B cell (primary cell): Measurements from ENCODE around the gene RGS11. TPM values are rescaled to one million over a fixed set of nuclear protein-coding genes. Genes with fewer than 3 reads are reported as not detected.
A peak's percentile ranks its signal among the peaks of the same experiment; 100 is the strongest.

Source experiments
- ATAC-seq: fragments of 200-7000 bp; cut with Tn5 transposase; one replicate; pipeline ENCODE4 v1.10.0; 2021; ENCODE audit warnings: low read depth, mild to moderate bottlenecking, moderate number of reproducible peaks, moderate library complexity
- CTCF ChIA-PET: fragments of 350-600 bp; sonication (Branson Sonifier 250); formaldehyde crosslinking; loops from one replicate; lab custom pipeline; 2021; ENCODE audit warnings: antibody characterized with exemption, inconsistent platforms; lab: Charles Lee
- POLR2A ChIA-PET: fragments of 350-600 bp; sonication (Branson Sonifier 250); formaldehyde crosslinking; loops from one replicate; lab custom pipeline; 2021; ENCODE audit warnings: antibody characterized with exemption; lab: Charles Lee
- DNase-seq: peaks from one replicate; pipeline ENCODE4 v3.0.0; 2013
- H2AFZ ChIP-seq: 2 replicates; pipeline ENCODE4 v1.6.1; 2012; ENCODE audit warnings: mild to moderate bottlenecking, low read depth, low read length; ENCODE audit not compliant: insufficient read depth, poor library complexity, severe bottlenecking
- H3K27ac ChIP-seq, 2 donors: 1 replicate in 1 of 2; 2 replicates in 1 of 2; pipeline ENCODE4 v1.5.1; 2012 to 2013; ENCODE audit warnings: low read length in 2 of 2, mild to moderate bottlenecking in 2 of 2, moderate library complexity in 1 of 2
- H3K27me3 ChIP-seq, 4 experiments: fragments of 200-600 bp in 1 of 4; sonication (generic) in 1 of 4; replicated peaks in 1 of 4; 1 replicate in 2 of 4; 2 replicates in 2 of 4; pipeline versions ENCODE4 v1.6.1 to v1.7.0; 2013 to 2016; ENCODE audit warnings: low read length in 3 of 4, mild to moderate bottlenecking in 2 of 4, mixed read lengths in 1 of 4, moderate library complexity in 1 of 4; ENCODE audit not compliant: insufficient read depth in 4 of 4, control insufficient read depth in 3 of 4; ENCODE audit errors: control extremely low read depth in 1 of 4
- H3K36me3 ChIP-seq, 2 experiments: replicated peaks in 1 of 2; 1 replicate in 1 of 2; 2 replicates in 1 of 2; pipeline versions ENCODE4 v1.6.1 to v1.7.1; 2013; ENCODE audit warnings: low read length in 1 of 2; ENCODE audit not compliant: insufficient read depth in 2 of 2, control insufficient read depth in 1 of 2; ENCODE audit errors: control extremely low read depth in 1 of 2, extremely low read depth in 1 of 2
- H3K4me1 ChIP-seq, 2 donors: fragments of 200-600 bp in 1 of 2; sonication (generic) in 1 of 2; 1 replicate in 1 of 2; 2 replicates in 1 of 2; pipeline versions ENCODE4 v1.5.1 to v1.6.1; 2013 to 2017; ENCODE audit warnings: low read length in 2 of 2; ENCODE audit not compliant: control insufficient read depth in 2 of 2, insufficient read depth in 2 of 2
- H3K4me2 ChIP-seq: replicated peaks from 2 replicates; pipeline ENCODE3; 2012; ENCODE audit warnings: mild to moderate bottlenecking, low read depth, low read length; ENCODE audit not compliant: poor library complexity, severe bottlenecking
- H3K4me3 ChIP-seq, 5 experiments: fragments of 200-600 bp in 1 of 5; sonication (generic) in 1 of 5; 1 replicate in 3 of 5; 2 replicates in 2 of 5; pipeline versions ENCODE4 v1.5.1 to v1.7.0; 2011 to 2016; ENCODE audit warnings: low read length in 4 of 5, mild to moderate bottlenecking in 4 of 5, low read depth in 2 of 5, control low read depth in 1 of 5, moderate library complexity in 1 of 5; ENCODE audit not compliant: insufficient read depth in 1 of 5; ENCODE audit errors: control extremely low read depth in 1 of 5, extremely low read depth in 1 of 5
- H3K79me2 ChIP-seq: fragments of 200-600 bp; sonication (generic); one replicate; pipeline ENCODE4 v1.6.0; 2016; ENCODE audit warnings: low read length; ENCODE audit not compliant: control insufficient read depth, insufficient read depth
- H3K9ac ChIP-seq: fragments of 200-600 bp; sonication (generic); 2 replicates; pipeline ENCODE4 v1.6.1; 2017; ENCODE audit warnings: mild to moderate bottlenecking, low read length, moderate library complexity
- H3K9me3 ChIP-seq, 3 donors: one replicate each; pipeline versions ENCODE4 v1.6.1 to v1.7.1; 2013; ENCODE audit warnings: low read length in 2 of 3; ENCODE audit not compliant: control insufficient read depth in 2 of 3, insufficient read depth in 1 of 3; ENCODE audit errors: control extremely low read depth in 1 of 3
- H4K20me1 ChIP-seq: 2 replicates; pipeline ENCODE4 v1.6.0; 2012; ENCODE audit warnings: mild to moderate bottlenecking, low read length; ENCODE audit not compliant: insufficient read depth, control insufficient read depth, poor library complexity, severe bottlenecking
- H3K27ac Mint-ChIP-seq: one replicate; pipeline ENCODE4 v1.8.0; 2021; ENCODE audit warnings: mixed read lengths
- H3K27me3 Mint-ChIP-seq: one replicate; pipeline ENCODE4 v1.8.0; 2021; ENCODE audit warnings: mixed read lengths
- H3K4me1 Mint-ChIP-seq: one replicate; pipeline ENCODE4 v1.8.0; 2021; ENCODE audit warnings: mixed read lengths
- H3K4me3 Mint-ChIP-seq: one replicate; pipeline ENCODE4 v1.8.0; 2021; ENCODE audit warnings: mixed read lengths
- H3K9me3 Mint-ChIP-seq: one replicate; pipeline ENCODE4 v1.8.0; 2022; ENCODE audit warnings: mixed read lengths; ENCODE audit not compliant: insufficient read depth
- CTCF ChIP-seq: fragments of 200-600 bp; IDR thresholded peaks from one replicate; pipeline ENCODE4 v1.8.0; 2022; ENCODE audit warnings: antibody characterized with exemption, mild to moderate bottlenecking
- WGBS: methylation state at CpG from one replicate; pipeline ENCODE4 v1.1.5; 2013; ENCODE audit warnings: missing lambda C conversion rate; ENCODE audit not compliant: insufficient coverage; 5-methylcytosine and 5-hydroxymethylcytosine counted together
- intact Hi-C: fragments of 100-400 bp; cut with micrococcal nuclease; formaldehyde crosslinking; loops from one replicate; pipeline ENCODE4 v1.10.0; 2022
- polyA plus RNA-seq: library from polyadenylated mRNA; depleted of rRNA; stranded (reverse); fragments of >200 nt; gene quantifications from 2 replicates; pipeline ENCODE4 v1.2.3, GENCODE V29; 2012
- total RNA-seq, 2 donors: library from RNA; stranded (reverse); fragments of 120-200 nt in 1 of 2; gene quantifications; 1 replicate in 1 of 2; 2 replicates in 1 of 2; pipeline versions ENCODE4 v1.2.3 to v1.2.4, GENCODE V29; 2013 to 2022

RGS11 gene
- total and polyA plus RNA-seq, 2 donors (not counting 1 experiment from before 2014, with no cell fraction given): 0.39 TPM; not detected in 1

DNA sequence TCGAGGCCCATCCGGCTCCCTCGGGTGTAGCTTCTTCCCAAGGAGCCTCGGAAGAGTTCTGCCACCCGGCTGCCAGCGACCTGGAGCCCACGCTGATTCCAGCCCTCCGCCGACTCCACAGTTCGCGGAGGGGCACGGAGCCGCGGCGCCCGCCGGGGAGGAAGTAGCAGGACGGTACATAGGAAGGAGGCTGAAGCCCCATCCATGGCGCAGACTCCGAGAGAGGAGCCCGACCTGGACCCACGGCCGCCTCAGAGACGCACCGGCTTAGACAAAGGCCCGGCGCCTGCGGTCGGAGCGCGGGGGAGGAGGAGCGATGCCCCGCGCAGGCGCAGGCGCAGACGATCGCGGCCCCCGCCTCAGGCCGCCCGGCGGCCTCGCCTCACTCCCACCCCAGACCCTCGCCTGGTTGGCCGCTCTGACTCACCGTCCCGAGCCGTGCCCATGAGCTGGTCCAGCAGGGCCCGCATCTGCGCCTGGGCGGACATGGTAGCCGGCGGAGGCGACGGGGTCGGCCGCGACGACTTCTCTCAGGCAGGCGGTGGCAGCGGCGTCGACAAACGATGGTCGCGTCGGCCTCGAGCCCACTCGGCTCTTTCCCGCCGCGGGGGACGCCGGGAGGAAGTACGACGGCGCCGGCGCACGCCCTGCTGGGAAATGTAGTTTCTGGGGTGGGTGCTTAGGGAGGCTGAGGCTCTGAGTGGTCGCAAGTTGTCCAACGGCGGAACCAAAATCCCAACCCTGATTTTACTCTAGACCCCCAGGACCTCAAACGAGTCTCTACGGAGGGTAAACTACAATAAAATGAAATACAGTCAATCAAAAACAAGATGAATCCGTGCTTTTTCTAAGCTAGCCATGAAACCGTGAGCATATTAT is 46.7 kb downstream of the RGS11 start, which contains the start of gene LUC7L:
LUC7L (minus strand) TSS at position 598 of the 879 bp plus-strand sequence; CDS start at position 488, 110 bp downstream.
- peaks cover 10 to 32% of the 10 kb centered on the region in 2 experiments for H3K36me3 ChIP-seq
- no peak for TF ChIP-seq CTCF
- no peaks in the 10 kb centered on the region for H3K27me3 ChIP-seq
- Mint-ChIP-seq H3K27ac (peak within 1 kb of the TSS; percentile 94), H3K4me1 (peaks cover 28% of the 10 kb centered on the region), H3K27me3 (no peaks in the 10 kb centered on the region), H3K4me3 (peak within 1 kb of the TSS; percentile 94), H3K9me3 (no peaks in the 10 kb centered on the region)
- CTCF ChIA-PET: interaction anchor here (1.0 to 1.7 kb wide), 3 partner anchors 10 to 163 kb away, joined by 3 to 4 read pairs (median 3); no protein-coding TSS in a partner anchor
- intact Hi-C loops: loop anchor here (1.0 kb wide), 2 partner anchors 124 to 141 kb away; partner anchors contain the start of gene MRPL28
- peaks cover 45% of the 10 kb centered on the region for H4K20me1 ChIP-seq
- POLR2A ChIA-PET: interaction anchor here (0.6 kb wide), 2 partner anchors 98 to 108 kb away, joined by 4 to 6 read pairs; no protein-coding TSS in a partner anchor
- H3K9ac ChIP-seq: peak within 1 kb of the TSS; percentile 88
- peaks cover 48% of the 10 kb centered on the region for H3K79me2 ChIP-seq
- peak within 1 kb of the TSS; percentile 87 to 95 for H3K27ac ChIP-seq
- peak within 1 kb of the TSS; percentile 74 to 81 (median 79) for H3K4me3 ChIP-seq
- H2AFZ ChIP-seq: peak within 1 kb of the TSS; percentile 87
- H3K4me1 ChIP-seq: peaks cover 12 to 33% of the 10 kb centered on the region in 2 donors
- no peaks in the 10 kb centered on the region for H3K9me3 ChIP-seq
- peak; percentile 91 for ATAC-seq
- WGBS: under 1% methylated on average over 75 of the region's 88 CpGs
- peak within 1 kb of the TSS; percentile 95 for H3K4me2 ChIP-seq
- peak; percentile 94 for DNase-seq
